ENCODE results near the gene TSC22D4. TPM values are rescaled to one million over a fixed set of nuclear protein-coding genes. Genes with fewer than 3 reads are reported as not detected.
"Not testable (repeated sequence)": the region's sequence is repeated elsewhere in the genome, so short reads cannot be mapped to it uniquely, and the experiment has no call there.

The TSC22D4 gene
- polyA plus RNA-seq (2011; rRNA removed) (10.2 and 11.3 TPM in 2 replicates), polyA minus RNA-seq (2011; rRNA and poly(A)+ RNA removed) (9.5 and 10.8 TPM in 2 replicates)

GRCh38 chr7:100478958-100479660 lies at the start of gene TSC22D4:
TSS of gene TSC22D4 (minus strand) at chr7:100479214. CDS start at chr7:100478038, 1,176 bp downstream.
- Histone ChIP-seq H3K27ac (ENCODE audit: low read depth, low read length) (peak within 1 kb of the TSS; percentile 68), H3K4me3 (ENCODE audit: low read depth, low read length) (peak within 1 kb of the TSS; percentile 94), H3K9me3 (ENCODE audit: control insufficient read depth, insufficient read depth, low read length) (peaks cover 5% of the 10 kb centered on the region; the same call in 1 of the 2 replicates), H3K27me3 (ENCODE audit: control insufficient read depth, insufficient read depth, low read length) (no peaks in the 10 kb centered on the region)
- peak; percentile 81 for DNase-seq (ENCODE audit: low read depth, low spot score)
- ChIA-PET CTCF (interaction anchor here (0.9 to 2.0 kb wide), 7 partner anchors 10 to 80 kb away, joined by 3 to 10 read pairs (median 5); no protein-coding TSS in a partner anchor), POLR2A (interaction anchor here (0.6 to 2.2 kb wide), 10 partner anchors 11 to 196 kb away, joined by 3 to 15 read pairs (median 3); partner anchors contain the start of genes FBXO24, MOSPD3, PCOLCE and ZCWPW1)
- no peak for TF ChIP-seq CTCF (IDR thresholded peaks at IDR 0.05; ENCODE audit: low read depth, low read length)

- H3K27ac ChIP-seq (ENCODE audit: low read depth, low read length); H3K4me3 ChIP-seq (ENCODE audit: low read depth, low read length); H3K27me3 ChIP-seq (ENCODE audit: control insufficient read depth, insufficient read depth, low read length); H3K9me3 ChIP-seq (ENCODE audit: control insufficient read depth, insufficient read depth, low read length); DNase-seq (ENCODE audit: low read depth, low spot score): not testable (repeated sequence)
- CTCF ChIA-PET: interaction anchor here (0.6 kb wide), 1 partner anchor 12 kb away, joined by 8 read pairs; no protein-coding TSS in a partner anchor
- POLR2A ChIA-PET: interaction anchor here (0.7 kb wide), 1 partner anchor 17 kb away, joined by 7 read pairs; no protein-coding TSS in a partner anchor
These were observed 49.3 kb upstream of the TSC22D4 start for GRCh38 chr7:100528108-100528866.

- H3K27me3 ChIP-seq (ENCODE audit: control insufficient read depth, insufficient read depth, low read length); POLR2A ChIA-PET; H3K27ac ChIP-seq (ENCODE audit: low read depth, low read length); CTCF ChIA-PET; H3K9me3 ChIP-seq (ENCODE audit: control insufficient read depth, insufficient read depth, low read length); DNase-seq (ENCODE audit: low read depth, low spot score); H3K4me3 ChIP-seq (ENCODE audit: low read depth, low read length): not testable (repeated sequence)
These were observed 44.2 kb upstream of the TSC22D4 start for GRCh38 chr7:100523192-100523591.

- H3K4me3 ChIP-seq (ENCODE audit: low read depth, low read length); POLR2A ChIA-PET; CTCF ChIA-PET: not testable (repeated sequence)
These were observed 43.0 kb upstream of the TSC22D4 start for GRCh38 chr7:100521909-100522593.

GRCh38 chr7:100521076-100521475 lies 42.1 kb upstream of the TSC22D4 start:
- no peak for DNase-seq (ENCODE audit: low read depth, low spot score)
- CTCF ChIA-PET: no interaction called here
- POLR2A ChIA-PET: no interaction called here
- H3K4me3 ChIP-seq (ENCODE audit: low read depth, low read length): no peak overlapping the region
- H3K27me3 ChIP-seq (ENCODE audit: control insufficient read depth, insufficient read depth, low read length): no peaks in the 10 kb centered on the region
- no peak overlapping the region for H3K27ac ChIP-seq (ENCODE audit: low read depth, low read length)
- no peak for TF ChIP-seq CTCF (IDR thresholded peaks at IDR 0.05; ENCODE audit: low read depth, low read length)
- no peaks in the 10 kb centered on the region for H3K9me3 ChIP-seq (ENCODE audit: control insufficient read depth, insufficient read depth, low read length)

More at GRCh38 chr7:100521909-100522593, 43.0 kb upstream of the TSC22D4 start:
- not testable (repeated sequence) for H3K27me3 ChIP-seq (ENCODE audit: control insufficient read depth, insufficient read depth, low read length); H3K9me3 ChIP-seq (ENCODE audit: control insufficient read depth, insufficient read depth, low read length); H3K27ac ChIP-seq (ENCODE audit: low read depth, low read length); DNase-seq (ENCODE audit: low read depth, low spot score)

GRCh38 chr7:100520138-100520537 lies 41.1 kb upstream of the TSC22D4 start:
- H3K27ac ChIP-seq (ENCODE audit: low read depth, low read length): no peak overlapping the region
- DNase-seq (ENCODE audit: low read depth, low spot score): no peak
- no peaks in the 10 kb centered on the region for H3K27me3 ChIP-seq (ENCODE audit: control insufficient read depth, insufficient read depth, low read length)
- H3K4me3 ChIP-seq (ENCODE audit: low read depth, low read length): no peak overlapping the region
- H3K9me3 ChIP-seq (ENCODE audit: control insufficient read depth, insufficient read depth, low read length): no peaks in the 10 kb centered on the region
- ChIA-PET CTCF (interaction anchor here (0.6 kb wide), 2 partner anchors 37 to 38 kb away, joined by 3 to 11 read pairs; no protein-coding TSS in a partner anchor), POLR2A (interaction anchor here (0.6 kb wide), 1 partner anchor 21 kb away, joined by 7 read pairs; no protein-coding TSS in a partner anchor)
- TF ChIP-seq CTCF (IDR thresholded peaks at IDR 0.05; ENCODE audit: low read depth, low read length): no peak
